Breast epithelium (tissue), 3 donors: ENCODE measurements around the gene SOX8.

Experiments
- CTCF ChIP-seq, 3 donors: fragments of 450-650 bp; IDR thresholded peaks; one replicate each; pipeline ENCODE4 v1.5.1; 2016 to 2017; ENCODE audit warnings: antibody characterized with exemption in 3 of 3, mild to moderate bottlenecking in 3 of 3, moderate library complexity in 3 of 3
- POLR2A ChIP-seq: fragments of 450-650 bp; IDR thresholded peaks from one replicate; pipeline ENCODE4 v1.6.1; 2016; ENCODE audit warnings: antibody characterized with exemption, mild to moderate bottlenecking, moderate library complexity

GRCh38 chr16:1007284-1007850 is 25.8 kb downstream of the SOX8 start:
- TF ChIP-seq POLR2A (no peak), CTCF (IDR thresholded peaks at IDR 0.05) (no peak)
